Body of pancreas (tissue), 4 donors: Measurements from ENCODE around the gene PRIM1.

Source experiments
- POLR2A ChIP-seq, 3 donors: fragments of 450-650 bp; IDR thresholded peaks; one replicate each; pipeline ENCODE4 v1.6.1; 2016; ENCODE audit warnings: antibody characterized with exemption in 3 of 3, mild to moderate bottlenecking in 2 of 3
- TF ChIP-seq, protein P1 (sequence below), 7 experiments: fragments of 450-650 bp in 4 of 7; fragments of 200-600 bp in 3 of 7; sonication (generic) in 3 of 7; IDR thresholded peaks; one replicate each; pipeline ENCODE4 v1.5.1; 2016 to 2019; ENCODE audit warnings: antibody characterized with exemption in 7 of 7

DNA sequence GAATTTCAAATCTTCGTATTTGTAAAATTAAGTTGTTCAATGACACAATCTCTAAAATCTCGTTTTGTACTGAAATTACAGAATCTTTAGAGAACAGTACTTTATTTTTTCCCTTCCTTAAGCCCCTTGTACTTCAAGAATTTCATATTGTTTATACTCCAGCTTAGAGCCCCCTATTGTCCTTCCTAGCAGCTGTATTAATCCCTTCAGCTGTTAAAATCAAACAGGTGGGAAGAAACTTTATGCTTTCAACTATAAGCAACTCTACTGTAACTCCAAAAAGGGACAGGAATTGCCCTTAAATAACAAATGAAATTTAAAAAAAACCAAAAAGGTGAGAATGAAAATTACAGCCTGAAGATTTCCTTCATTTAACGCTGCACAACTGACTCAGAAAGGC lies 28.8 kb downstream of the PRIM1 start:
- no peak for TF ChIP-seq POLR2A (IDR thresholded peaks at IDR 0.05)
- TF ChIP-seq, protein P1, sequence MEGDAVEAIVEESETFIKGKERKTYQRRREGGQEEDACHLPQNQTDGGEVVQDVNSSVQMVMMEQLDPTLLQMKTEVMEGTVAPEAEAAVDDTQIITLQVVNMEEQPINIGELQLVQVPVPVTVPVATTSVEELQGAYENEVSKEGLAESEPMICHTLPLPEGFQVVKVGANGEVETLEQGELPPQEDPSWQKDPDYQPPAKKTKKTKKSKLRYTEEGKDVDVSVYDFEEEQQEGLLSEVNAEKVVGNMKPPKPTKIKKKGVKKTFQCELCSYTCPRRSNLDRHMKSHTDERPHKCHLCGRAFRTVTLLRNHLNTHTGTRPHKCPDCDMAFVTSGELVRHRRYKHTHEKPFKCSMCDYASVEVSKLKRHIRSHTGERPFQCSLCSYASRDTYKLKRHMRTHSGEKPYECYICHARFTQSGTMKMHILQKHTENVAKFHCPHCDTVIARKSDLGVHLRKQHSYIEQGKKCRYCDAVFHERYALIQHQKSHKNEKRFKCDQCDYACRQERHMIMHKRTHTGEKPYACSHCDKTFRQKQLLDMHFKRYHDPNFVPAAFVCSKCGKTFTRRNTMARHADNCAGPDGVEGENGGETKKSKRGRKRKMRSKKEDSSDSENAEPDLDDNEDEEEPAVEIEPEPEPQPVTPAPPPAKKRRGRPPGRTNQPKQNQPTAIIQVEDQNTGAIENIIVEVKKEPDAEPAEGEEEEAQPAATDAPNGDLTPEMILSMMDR (IDR thresholded peaks at IDR 0.05), result no peak
